22Rv1 (cell line): ENCODE measurements around the gene ABCA13.

ENCODE experiments used
- CTCF ChIP-seq: fragments of 450-650 bp; IDR thresholded peaks from 2 replicates; pipeline ENCODE4 v1.5.1; 2017; ENCODE audit warnings: mild to moderate bottlenecking
- ZFX ChIP-seq: fragments of 450-650 bp; IDR thresholded peaks from 2 replicates; pipeline ENCODE4 v1.6.1; 2017; ENCODE audit warnings: antibody characterized with exemption, borderline replicate concordance

- no peak for TF ChIP-seq CTCF
- no peak for TF ChIP-seq ZFX
Measured at GRCh38 chr7:48466713-48467112, 295.5 kb downstream of the ABCA13 start.
